PC-3 (cell line): ENCODE data around the gene RTP3.

ENCODE experiments used
- CTCF ChIP-seq: fragments of 300-600 bp; sonication (generic); conservative IDR thresholded peaks from 2 replicates; pipeline ENCODE4 v1.5.1; 2017; ENCODE audit warnings: antibody characterized with exemption, low read depth, mild to moderate bottlenecking, low read length
- EZH2 ChIP-seq: fragments of 300-600 bp; sonication (generic); IDR thresholded peaks from one replicate; pipeline ENCODE4 v1.6.1; 2017; ENCODE audit warnings: antibody characterized with exemption, mild to moderate bottlenecking, low read length; ENCODE audit not compliant: unreplicated experiment

- TF ChIP-seq CTCF, result no peak
- no peak for TF ChIP-seq EZH2
Measured at GRCh38 chr3:46464326-46465195, 33.2 kb upstream of the RTP3 start, which contains the start of gene LTF.
